NOMO-1 treated with dmso at 0.1 percent for 144 hours (cell line): ENCODE results near the gene ALG2.

ENCODE experiments used
- DNase-seq: peaks from one replicate; lab custom pipeline; 2025; ENCODE audit not compliant: unreplicated experiment; lab: John Stamatoyannopoulos, UW

ALG2 gene

GRCh38 chr9:99173570-99174504 lies 47.9 kb downstream of the ALG2 start:
- DNase-seq: no peak

- DNase-seq: no peak
These were observed 49.3 kb downstream of the ALG2 start for GRCh38 chr9:99172124-99173091.

GRCh38 chr9:99171225-99172123 lies 50.3 kb downstream of the ALG2 start:
- DNase-seq: no peak

GRCh38 chr9:99169982-99170761 lies 51.6 kb downstream of the ALG2 start:
- DNase-seq: no peak

- no peak for DNase-seq
These were observed 52.7 kb downstream of the ALG2 start for GRCh38 chr9:99169086-99169485.

- peak; percentile 10 for DNase-seq
These were observed 54.0 kb downstream of the ALG2 start for GRCh38 chr9:99167694-99168093.

GRCh38 chr9:99167119-99167518 lies 54.6 kb downstream of the ALG2 start:
- no peak for DNase-seq
